Measurements from ENCODE around the gene LETM1. TPM values are rescaled to one million over a fixed set of nuclear protein-coding genes. Genes with fewer than 3 reads are reported as not detected.

The LETM1 gene
- total RNA-seq, 1 donor: 51.7 TPM

DNA sequence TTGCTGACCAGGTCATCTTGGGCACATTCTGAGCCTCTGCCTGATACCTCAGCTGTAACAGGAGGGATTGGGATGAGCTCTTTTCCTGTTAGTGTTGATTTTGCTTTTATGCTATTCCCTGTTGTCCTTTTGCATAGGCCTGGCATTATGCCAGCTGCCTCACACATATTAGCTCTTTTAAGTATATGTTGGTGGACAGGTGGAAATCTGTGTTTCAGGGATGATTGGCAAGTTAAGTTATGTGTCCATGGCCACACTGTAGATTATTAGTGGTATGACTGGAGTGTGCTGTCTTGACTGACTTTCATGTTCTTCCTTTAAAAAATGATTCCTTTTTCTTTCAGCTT, 44.1 kb upstream of the LETM1 start:
- TF ChIP-seq, protein P1, sequence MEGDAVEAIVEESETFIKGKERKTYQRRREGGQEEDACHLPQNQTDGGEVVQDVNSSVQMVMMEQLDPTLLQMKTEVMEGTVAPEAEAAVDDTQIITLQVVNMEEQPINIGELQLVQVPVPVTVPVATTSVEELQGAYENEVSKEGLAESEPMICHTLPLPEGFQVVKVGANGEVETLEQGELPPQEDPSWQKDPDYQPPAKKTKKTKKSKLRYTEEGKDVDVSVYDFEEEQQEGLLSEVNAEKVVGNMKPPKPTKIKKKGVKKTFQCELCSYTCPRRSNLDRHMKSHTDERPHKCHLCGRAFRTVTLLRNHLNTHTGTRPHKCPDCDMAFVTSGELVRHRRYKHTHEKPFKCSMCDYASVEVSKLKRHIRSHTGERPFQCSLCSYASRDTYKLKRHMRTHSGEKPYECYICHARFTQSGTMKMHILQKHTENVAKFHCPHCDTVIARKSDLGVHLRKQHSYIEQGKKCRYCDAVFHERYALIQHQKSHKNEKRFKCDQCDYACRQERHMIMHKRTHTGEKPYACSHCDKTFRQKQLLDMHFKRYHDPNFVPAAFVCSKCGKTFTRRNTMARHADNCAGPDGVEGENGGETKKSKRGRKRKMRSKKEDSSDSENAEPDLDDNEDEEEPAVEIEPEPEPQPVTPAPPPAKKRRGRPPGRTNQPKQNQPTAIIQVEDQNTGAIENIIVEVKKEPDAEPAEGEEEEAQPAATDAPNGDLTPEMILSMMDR (IDR thresholded peaks at IDR 0.05; ENCODE audit: insufficient read depth, low read length): no peak
- DNase-seq (ENCODE audit: low read depth): no peak
- H3K4me3 ChIP-seq (ENCODE audit: low read depth, low read length): no peak overlapping the region

DNA sequence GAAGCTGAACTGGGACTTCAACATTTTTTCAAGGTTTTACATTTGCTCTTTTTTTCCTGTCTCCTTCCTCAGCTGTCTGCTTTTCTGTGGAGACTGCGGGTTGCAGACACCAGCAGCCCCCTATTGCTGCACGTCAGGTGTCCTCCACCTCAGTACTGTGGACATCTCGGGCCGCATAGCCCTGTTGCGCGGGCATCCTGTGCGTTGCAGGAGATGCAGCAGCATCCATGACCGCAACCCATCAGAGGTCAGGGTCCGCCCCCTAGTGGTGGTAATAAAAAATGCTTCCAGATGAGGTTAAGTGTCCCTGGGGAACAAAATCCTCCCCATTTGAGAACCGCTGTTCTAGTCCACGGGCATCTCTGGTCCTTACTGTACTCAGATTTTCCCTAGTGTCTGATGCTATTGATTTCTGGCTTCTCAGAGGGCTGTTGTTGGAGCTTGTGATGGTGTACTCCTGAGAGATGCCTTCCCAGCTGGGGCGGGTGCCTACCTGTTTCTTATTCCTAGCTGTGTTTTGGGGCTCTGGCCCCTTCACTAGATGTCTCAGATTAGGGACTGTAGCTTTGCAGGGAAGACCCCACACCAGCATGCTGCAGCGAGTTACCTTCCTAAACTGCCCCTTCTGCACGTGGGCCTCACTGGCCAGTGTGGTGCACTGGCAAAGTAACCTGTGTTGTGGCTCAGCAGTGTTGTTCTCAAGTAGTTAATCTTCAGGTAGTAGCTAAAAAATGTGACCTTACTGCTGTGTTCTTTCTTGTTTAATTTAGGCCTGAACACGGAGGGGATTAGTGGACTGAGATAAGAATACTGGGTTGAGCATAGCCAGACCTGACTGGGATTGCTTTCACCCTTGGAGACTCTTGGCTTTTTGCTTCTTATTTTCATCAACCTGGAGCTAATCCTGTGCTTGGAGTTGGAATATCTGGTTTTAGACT, 43.5 kb upstream of the LETM1 start:
- TF ChIP-seq, protein P1 (IDR thresholded peaks at IDR 0.05; ENCODE audit: insufficient read depth, low read length): peak; percentile 76
- DNase-seq (ENCODE audit: low read depth): peak; percentile 87
- no peak overlapping the region for H3K4me3 ChIP-seq (ENCODE audit: low read depth, low read length)

DNA sequence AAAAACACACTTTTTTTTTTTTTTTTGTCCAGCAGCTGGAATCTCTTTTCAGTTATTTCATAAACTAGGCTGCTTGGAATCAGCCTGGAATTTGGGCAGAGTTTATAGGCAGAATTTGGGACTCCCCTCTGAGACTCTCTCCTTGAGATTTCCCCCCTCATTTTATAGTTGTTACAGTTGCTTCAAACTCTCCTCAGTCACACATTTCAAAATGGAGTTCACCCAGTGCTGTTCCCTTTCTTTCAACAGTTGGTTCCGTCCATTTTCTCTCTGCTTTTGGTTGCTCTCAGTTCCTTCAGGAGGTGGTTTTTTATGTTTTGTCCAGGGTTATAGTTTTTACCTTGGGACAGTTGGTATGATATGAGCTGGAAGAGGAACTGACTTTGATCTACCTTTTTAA, 42.7 kb upstream of the LETM1 start:
- H3K4me3 ChIP-seq (ENCODE audit: low read depth, low read length): no peak overlapping the region
- DNase-seq (ENCODE audit: low read depth): no peak
- TF ChIP-seq, protein P1 (IDR thresholded peaks at IDR 0.05; ENCODE audit: insufficient read depth, low read length): no peak

DNA sequence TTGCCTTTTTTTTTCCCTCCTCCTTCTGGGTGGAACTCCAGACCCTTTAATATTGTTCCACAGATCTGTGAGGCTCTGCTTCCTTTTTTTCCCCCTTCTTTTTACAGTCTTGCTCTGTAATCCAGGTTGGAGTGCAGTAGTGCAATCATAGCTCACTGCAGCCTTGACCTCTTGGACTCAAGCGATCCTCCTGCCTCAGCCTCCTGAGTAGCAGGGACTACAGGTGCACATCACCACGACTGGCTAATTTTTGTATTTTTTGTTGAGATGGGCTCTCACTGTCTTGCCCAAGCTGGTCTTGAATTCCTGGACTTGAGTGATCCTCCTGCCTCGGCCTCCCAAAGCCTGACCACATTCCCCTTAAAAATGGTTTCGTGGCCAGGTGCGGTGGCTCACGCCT, 42.1 kb upstream of the LETM1 start:
- DNase-seq (ENCODE audit: low read depth): no peak
- H3K4me3 ChIP-seq (ENCODE audit: low read depth, low read length): no peak overlapping the region
- TF ChIP-seq, protein P1 (IDR thresholded peaks at IDR 0.05; ENCODE audit: insufficient read depth, low read length): no peak

DNA sequence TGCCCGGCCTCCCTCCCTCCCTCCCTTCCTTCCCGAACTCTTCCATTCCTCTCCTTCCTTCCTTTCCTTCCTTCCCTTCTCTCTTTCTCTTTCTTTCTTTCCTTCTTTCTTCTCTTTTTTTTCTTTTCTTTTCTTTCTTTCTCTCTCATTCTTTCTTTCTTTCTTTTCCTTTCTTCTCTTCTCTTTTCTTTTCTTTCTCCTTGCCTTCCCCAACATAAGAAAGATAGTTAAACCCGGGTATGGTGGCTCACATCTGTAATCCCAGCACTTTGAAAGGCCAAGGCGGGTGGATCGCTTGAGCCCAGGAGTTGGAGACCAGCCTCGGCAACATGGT, 40.7 kb upstream of the LETM1 start:
- TF ChIP-seq, protein P1 (IDR thresholded peaks at IDR 0.05; ENCODE audit: insufficient read depth, low read length): no peak
- DNase-seq (ENCODE audit: low read depth): no peak

DNA sequence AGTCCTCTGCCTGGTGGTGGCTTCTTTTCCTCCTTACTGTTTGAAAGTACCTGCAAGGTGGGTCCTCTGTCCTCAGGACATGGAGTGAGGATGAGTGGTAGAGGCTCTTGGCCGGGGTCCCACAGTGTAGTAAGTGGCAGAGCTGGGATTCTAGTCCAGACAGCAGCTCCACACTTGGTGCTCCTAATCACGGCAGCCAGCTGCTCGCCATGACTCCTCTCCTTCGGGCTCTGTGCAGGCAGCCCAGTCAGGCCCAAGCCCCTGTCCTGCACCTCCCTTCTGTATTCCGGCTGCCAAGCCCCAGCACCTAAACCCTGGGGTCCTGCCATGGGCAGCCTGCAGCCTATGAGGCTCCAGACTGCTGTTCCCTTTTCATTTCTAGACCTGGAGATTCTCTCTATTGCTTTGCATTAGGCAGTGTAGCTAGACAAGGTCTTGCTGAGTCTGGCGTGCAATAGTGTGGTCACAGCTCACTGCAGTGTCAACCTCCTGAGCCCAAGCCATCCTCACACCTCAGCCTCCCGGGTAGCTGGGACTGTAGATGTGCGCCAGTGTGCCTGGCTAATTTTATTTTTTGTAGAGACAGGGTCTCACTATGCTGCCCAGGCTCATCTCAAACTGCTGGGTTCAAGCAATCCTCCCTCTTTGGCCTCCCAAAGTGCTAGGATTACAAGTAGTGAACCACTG, 40.2 kb upstream of the LETM1 start:
- TF ChIP-seq, protein P1 (IDR thresholded peaks at IDR 0.05; ENCODE audit: insufficient read depth, low read length): no peak
- H3K4me3 ChIP-seq (ENCODE audit: low read depth, low read length): no peak overlapping the region

More for the DNA sequence above, 40.7 kb upstream of the LETM1 start:
- no peak overlapping the region for H3K4me3 ChIP-seq (ENCODE audit: low read depth, low read length)

More for the DNA sequence above, 40.2 kb upstream of the LETM1 start:
- no peak for DNase-seq (ENCODE audit: low read depth)

Measured in fibroblast of the aortic adventitia (primary cell).